Measurements from ENCODE around the gene NUDCD3. TPM values are rescaled to one million over a fixed set of nuclear protein-coding genes. Genes with fewer than 3 reads are reported as not detected.

The NUDCD3 gene
- total RNA-seq, 1 experiment from 2014 or later, result 117 TPM

- Histone ChIP-seq H3K27ac (ENCODE audit: low read length) (no peak overlapping the region), H3K4me1 (ENCODE audit: control insufficient read depth, insufficient read depth, low read length) (no peaks in the 10 kb centered on the region), H3K27me3 (ENCODE audit: control insufficient read depth, insufficient read depth, low read length) (no peaks in the 10 kb centered on the region), H3K4me3 (ENCODE audit: low read depth in 2 of 2, low read length in 2 of 2) (no peak overlapping the region), H3K36me3 (ENCODE audit: control insufficient read depth, insufficient read depth, low read length) (no peaks in the 10 kb centered on the region), H3K9me3 (ENCODE audit: control insufficient read depth, insufficient read depth, low read depth, low read length) (no peaks in the 10 kb centered on the region; the same call in 1 of the 2 replicates)
- intact Hi-C loops (cut with micrococcal nuclease; ENCODE audit: unreplicated experiment) (no loop called here), in situ Hi-C loops (cut with HindIII; ENCODE audit: low pct_unique_long_range_greater_than_20kb, low sequenced_read_pairs) (no loop called here)
- ATAC-seq (no peak), DNase-seq (ENCODE audit: low read depth, low spot score) (no peak)
- no peak for TF ChIP-seq REST (IDR thresholded peaks at IDR 0.05; ENCODE audit: insufficient read depth in 1 of 2, low read depth in 2 of 2, low read length in 1 of 2)
- no peak for TF ChIP-seq CTCF (IDR thresholded peaks at IDR 0.05)
- no peak for TF ChIP-seq POLR2AphosphoS5 (IDR thresholded peaks at IDR 0.05; ENCODE audit: low read depth, low read length)
- TF ChIP-seq TCF7L2 (IDR thresholded peaks at IDR 0.05; ENCODE audit: low read depth, low read length), result no peak
- no peak for TF ChIP-seq SIN3A (IDR thresholded peaks at IDR 0.05; ENCODE audit: borderline replicate concordance, insufficient read depth, low read depth, low read length)
- ChIA-PET POLR2A (interaction anchor here (0.5 kb wide), 1 partner anchor 201 kb away, joined by 4 read pairs; no protein-coding TSS in a partner anchor), CTCF (interaction anchor here (0.9 kb wide), 1 partner anchor 168 kb away, joined by 3 read pairs; no protein-coding TSS in a partner anchor)
- BruUV-seq (replicated peaks), result no TSS peak
These were observed 81.9 kb downstream of the NUDCD3 start for GRCh38 chr7:44408596-44408995.

- DNase-seq (ENCODE audit: low read depth, low spot score) (no peak), ATAC-seq (no peak)
- Histone ChIP-seq H3K27ac (ENCODE audit: low read length) (no peak overlapping the region), H3K4me3 (ENCODE audit: low read depth in 2 of 2, low read length in 2 of 2) (no peak overlapping the region), H3K36me3 (ENCODE audit: control insufficient read depth, insufficient read depth, low read length) (no peaks in the 10 kb centered on the region), H3K4me1 (ENCODE audit: control insufficient read depth, insufficient read depth, low read length) (no peaks in the 10 kb centered on the region), H3K9me3 (ENCODE audit: control insufficient read depth, insufficient read depth, low read depth, low read length) (no peaks in the 10 kb centered on the region), H3K27me3 (ENCODE audit: control insufficient read depth, insufficient read depth, low read length) (no peaks in the 10 kb centered on the region)
- in situ Hi-C loops (cut with HindIII; ENCODE audit: low pct_unique_long_range_greater_than_20kb, low sequenced_read_pairs) (no loop called here), intact Hi-C loops (cut with micrococcal nuclease; ENCODE audit: unreplicated experiment) (no loop called here)
- ChIA-PET POLR2A (no interaction called here), CTCF (interaction anchor here (0.5 kb wide), 1 partner anchor 330 kb away, joined by 9 read pairs; no protein-coding TSS in a partner anchor)
- BruUV-seq (replicated peaks), result no TSS peak
- TF ChIP-seq CTCF (IDR thresholded peaks at IDR 0.05), result no peak
- TF ChIP-seq TCF7L2 (IDR thresholded peaks at IDR 0.05; ENCODE audit: low read depth, low read length), result no peak
- no peak for TF ChIP-seq SIN3A (IDR thresholded peaks at IDR 0.05; ENCODE audit: borderline replicate concordance, insufficient read depth, low read depth, low read length)
- no peak for TF ChIP-seq POLR2AphosphoS5 (IDR thresholded peaks at IDR 0.05; ENCODE audit: low read depth, low read length)
- no peak for TF ChIP-seq REST (IDR thresholded peaks at IDR 0.05; ENCODE audit: insufficient read depth in 1 of 2, low read depth in 2 of 2, low read length in 1 of 2)
These were observed 86.7 kb downstream of the NUDCD3 start for GRCh38 chr7:44403775-44404174.
